Bone marrow (tissue), 2 donors: ENCODE measurements around the gene TRPV4.

Experiments used
- DNase-seq, 2 donors: peaks; one replicate each; lab custom pipeline; 2025; lab: John Stamatoyannopoulos, UW

TRPV4 gene

DNA sequence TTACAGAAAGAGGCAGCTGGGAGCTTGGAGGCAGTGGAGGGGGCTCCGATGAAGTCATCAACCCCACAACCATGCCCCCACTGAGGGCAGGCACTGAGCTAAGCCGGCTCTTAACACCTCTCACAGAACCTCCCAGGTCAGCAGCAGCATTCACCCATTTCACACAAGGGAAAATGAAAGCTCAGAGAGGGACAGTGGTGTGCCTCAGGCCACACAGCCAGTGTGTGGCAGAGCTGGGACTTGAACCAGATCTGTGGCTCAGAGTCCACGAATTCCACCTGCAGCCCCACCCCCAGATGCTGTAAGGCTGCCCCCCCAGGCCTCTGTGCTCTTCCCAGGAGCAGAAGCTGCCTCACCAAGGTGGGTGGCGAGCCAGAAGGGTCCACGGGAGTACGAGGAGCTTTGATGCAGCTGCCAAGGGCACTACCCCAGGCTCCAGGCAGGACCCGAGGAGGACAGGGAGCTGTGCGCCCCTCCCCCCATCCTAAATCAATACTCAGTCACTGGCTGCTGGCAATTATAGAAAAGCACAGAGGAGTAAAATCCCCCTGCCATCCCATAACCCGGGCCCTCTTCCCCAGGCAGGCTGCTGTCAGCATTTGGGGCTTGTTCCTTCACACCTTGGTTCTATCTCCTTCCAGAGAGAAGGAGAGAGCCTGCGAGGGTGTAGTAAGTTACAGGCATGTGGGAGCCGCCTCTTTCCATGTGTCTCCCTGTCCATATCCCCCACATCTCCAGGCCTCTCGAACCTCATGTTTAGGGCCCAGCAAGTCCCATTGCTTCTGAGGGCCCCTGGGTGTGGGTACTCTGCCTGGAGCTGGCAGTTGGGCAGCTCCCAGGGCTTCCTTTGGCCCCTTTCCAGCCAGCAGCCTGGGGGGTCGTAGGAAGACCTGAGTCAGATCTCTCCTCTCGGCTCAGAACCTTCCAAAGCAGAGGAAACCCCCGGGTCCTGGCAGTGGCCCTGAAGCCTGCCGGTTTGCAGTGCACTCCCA, 72.0 kb downstream of the TRPV4 start:
- DNase-seq, result no peak

DNA sequence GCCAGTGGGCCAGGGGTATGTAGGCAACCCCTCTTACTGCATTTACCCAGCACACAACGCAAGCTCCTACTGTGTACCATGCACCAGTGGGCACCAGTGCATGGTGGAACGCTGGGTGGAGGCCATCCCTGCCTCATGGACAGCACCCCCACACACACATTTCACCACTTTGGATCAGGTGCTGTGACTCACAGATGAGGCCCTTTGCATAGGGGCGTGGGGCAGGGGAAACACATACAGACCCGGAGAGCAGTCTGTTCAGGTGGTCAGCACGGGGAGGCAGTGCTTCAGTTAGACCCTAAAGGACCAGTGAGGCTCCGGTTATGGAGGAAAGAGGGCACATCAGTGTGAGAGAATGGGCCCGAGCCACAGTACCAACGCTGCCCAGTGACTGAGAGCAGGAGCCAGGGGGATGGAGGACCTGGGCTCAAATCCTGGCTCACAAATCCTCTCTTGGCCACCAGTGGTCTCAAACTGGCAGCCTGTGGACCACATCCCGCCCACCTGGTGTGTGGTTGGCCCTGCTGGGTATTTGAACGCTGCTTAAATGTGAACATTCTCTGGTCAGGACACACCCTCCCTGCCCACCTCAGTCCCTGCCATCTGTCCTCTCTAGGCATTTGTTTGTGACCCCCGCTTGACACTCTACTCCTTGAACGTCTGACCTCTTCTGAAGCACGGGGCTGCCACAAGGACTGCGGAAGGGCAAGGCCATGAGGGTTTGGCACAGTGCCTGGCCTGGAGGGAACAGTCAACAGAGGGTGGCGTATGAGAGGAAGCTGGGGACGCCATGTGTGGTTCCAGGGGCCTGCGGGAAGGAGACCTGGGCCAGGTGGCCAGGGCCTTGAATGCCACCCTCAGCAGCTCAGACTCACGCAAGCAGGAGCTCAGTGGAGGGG, 72.9 kb downstream of the TRPV4 start:
- no peak for DNase-seq

DNA sequence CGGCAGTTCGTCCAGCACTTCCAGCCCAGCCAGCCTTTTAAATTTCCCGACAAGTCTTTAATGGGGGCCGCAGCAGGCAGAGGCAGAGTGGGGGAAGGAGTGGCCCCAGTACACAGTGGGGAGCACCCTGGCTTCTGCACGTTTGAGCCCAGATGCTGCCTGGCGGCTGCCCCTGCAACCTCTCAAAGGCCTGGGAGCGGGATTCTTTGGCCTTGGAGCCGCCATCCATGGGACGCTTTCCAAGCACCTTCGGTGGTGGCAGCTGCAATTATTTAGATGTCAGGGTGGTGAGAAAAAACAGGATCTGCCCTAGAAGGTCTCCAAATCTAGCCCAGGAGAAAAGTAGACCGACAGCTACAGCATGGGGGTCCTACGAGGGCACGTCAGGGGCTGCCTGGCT, 73.6 kb downstream of the TRPV4 start:
- no peak for DNase-seq

DNA sequence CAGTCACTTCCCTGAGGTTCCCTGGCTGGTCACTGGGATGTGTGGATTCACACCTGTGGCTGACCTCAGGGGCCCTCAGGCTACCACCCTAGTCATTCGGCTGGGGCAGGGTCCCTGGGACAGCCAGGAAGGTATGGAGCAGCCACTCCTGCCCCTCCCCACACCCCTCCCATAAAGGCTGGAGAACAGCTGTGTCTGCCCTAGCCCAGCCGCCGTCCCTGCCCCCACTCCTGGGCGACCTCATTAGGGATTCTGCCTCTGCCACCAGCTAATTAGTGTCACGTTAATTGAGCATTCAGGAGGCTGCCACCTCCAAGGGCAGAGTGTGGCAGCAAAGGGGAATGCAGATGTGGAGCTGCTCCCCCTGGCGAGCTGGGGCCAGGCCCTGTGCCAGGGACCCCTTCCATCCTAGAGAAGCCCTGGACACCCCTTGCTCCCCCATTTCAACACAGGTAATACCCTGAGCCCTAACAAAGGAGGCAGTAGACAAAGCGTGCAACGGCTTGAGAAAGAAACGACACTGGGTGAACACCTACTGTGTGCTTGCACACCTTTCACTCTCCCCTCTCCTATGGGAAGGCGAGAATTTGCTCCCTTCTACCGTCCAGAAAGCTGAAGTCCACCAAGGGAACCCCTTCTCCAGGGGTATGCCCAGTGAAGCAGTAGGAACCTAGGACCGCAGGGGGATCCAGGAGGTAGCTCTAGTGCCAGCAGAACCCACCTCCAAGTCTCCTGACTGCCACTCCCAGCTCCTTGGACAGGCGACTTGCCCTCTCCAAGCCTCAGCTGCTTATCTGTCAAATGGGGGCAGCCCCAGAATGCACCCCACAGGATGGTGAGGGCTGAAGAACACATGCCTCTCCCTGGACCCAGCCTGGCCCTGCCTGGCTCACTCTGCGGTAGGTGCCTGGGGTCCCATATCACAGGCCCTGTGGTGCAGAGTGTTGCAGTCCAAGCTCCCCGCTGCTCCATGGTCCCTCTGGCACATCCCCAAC, 74.5 kb downstream of the TRPV4 start:
- no peak for DNase-seq

DNA sequence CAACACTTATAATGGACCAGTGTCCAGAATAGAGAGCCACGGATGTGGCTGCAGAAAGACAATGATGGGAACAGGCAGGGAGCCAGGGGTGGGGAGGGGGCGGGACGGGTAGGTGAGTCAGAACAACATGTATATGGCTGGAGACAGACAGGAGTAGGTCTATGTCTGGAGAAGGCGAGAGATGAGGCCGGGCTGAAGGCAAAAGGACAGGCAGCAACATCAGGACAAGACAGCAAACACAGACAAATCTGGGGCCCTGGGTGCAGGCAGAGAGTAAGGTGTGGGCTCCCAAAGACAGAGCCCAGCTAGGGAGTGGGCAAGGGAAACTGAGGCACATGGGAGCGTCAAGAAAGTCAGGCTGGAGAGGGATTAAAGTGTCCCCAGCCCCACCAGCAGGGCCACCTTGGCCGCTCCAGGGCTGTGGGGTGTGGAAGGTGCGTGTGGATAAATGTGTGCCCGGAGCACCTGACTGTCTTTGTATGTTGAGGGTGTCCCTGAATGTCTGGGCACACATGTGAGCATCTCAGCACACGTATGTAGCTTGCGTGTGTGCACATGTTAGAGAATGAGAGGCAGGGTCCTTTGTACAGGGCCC, 75.4 kb downstream of the TRPV4 start:
- no peak for DNase-seq

DNA sequence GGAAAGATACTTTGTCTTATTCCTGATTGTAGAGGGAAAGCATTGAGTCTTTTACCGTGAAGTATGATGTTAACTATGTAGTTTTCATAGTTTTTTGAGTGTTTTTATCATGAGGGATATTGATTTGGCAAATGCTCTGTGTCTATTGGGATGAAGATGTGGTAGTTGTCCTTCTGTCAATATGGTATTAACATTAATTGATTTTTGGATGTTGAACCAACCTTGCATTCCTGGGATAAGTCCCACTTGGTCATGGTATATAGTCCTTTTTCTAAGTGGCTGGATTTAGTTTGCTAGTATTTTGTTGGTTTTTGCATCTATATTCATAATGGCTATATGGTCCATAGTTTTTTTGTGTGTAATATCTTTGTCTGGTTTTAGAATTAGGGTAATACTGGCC, 76.7 kb downstream of the TRPV4 start:
- DNase-seq, result no peak

DNA sequence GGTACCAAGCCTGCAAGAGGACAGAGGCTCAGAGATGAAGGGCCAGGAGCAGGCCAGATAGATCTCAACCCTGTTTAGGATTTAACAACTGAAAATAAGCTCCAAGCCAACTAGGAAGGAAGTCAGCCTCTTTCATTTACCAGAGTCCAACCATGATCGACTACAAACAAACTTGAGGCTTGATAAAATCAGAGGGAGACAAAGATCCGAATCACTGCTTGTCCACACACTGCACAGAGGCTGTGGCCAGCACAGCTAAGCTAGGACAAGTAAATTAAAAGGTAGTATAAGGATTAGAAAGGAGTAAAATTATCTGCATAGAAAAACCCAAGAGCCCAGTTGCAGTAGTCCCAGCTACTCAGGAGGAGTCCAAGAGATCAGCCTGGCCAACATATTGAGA, 79.2 kb downstream of the TRPV4 start:
- no peak for DNase-seq

DNA sequence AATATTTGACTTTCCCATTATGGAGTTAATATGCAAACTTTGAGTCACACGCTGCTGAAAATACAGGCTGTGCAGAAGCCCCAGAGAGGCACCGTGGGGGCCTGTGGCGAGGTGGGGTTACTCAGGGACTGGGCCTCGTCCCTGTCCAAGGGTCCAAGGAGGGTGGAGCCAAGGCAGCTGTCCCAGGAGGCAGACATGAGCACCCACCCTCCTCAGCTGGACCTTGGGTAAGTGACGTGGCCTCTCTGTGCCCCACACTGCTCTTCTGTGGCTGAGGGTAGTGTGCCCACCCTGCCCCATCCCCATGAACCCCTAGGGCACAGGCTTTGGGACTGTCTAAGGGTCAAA, 80.2 kb downstream of the TRPV4 start:
- no peak for DNase-seq

DNA sequence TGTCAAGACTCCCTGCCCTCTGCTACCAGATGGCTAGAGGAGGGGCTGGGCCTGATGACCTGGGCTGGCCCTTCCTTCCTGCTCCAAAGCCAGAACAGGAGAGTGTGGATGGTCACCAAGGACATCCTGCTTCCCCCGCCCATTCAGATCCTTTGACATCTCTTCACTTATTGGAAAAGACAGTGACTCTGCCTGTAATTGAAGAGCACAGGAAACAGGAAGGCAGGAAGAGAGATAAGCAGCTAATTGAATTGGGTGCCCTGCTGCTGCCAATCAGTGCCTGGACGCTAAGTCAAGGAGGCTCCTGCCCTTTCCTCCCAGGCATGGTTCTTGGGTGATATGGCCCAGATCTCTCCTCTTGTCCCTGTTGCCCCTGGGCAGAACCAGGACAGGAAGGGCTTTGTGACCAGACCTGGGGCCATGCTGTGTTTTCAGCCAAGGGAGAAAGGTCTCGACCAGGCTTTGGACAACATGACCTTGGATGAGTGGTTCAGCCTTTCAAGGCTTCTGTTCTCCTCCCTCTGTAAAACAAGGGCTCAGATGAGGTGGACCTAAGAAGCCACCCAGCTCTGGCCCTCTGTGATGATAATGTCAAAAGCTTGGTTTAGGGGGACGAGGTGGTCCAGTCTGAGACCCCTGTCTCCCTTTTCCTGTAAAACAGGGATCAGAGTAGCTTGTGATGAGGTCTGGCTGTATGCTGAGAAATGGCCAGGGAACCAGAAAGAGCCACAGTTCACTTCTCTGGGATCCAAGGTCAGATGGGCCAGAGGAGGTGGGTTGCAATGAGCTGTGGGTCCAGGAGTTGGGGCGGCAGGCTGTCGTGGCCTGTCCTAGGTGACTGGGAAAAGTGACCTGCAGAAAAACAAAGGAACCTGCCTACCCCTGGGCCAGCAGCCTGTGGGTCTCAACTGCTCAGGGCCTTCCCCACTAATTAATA, 80.8 kb downstream of the TRPV4 start:
- DNase-seq, result no peak

DNA sequence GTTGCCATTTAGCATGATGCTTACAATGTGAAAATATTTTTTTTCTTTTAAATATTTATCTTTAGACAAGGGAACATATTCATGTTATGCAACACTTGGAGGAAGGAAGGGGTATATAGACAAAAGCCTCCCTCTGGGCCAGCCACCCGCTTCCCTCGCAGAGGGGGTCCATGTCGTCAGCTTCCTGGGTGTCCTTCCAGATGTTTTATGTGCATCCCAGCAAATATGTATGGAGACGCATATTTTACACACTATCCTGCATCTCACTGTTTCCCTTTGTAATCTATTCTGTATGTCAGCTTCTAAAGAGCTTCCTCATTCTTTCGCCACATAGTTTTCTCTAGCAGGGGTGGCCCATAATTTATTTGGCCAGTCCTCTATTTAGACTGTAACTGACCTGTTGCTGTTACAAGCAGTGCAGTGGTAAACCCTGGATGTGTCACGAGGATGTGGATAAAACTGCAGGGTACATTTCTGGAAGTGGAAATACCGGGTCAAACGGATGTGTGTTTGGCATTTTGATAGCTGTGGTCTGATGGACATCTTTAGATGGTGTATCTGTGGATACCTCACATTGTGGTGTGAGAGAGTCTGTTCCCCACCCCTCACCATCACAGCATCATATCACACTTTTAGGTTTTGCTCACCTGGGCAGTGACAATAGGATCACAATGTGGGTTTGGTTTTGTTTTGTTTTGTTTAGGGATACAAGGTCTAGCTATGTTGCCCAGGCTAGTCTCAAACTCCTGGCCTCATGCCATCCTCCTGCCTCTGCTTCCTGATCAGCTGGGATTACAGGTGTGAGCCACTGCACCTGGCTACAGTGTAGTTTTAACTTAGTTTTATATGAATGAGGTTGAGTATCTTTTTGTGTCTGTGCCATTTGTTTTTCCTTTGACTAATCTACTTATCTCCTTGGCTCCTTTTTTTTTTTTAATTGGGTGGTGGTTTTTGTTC, 87.9 kb downstream of the TRPV4 start:
- no peak for DNase-seq

DNA sequence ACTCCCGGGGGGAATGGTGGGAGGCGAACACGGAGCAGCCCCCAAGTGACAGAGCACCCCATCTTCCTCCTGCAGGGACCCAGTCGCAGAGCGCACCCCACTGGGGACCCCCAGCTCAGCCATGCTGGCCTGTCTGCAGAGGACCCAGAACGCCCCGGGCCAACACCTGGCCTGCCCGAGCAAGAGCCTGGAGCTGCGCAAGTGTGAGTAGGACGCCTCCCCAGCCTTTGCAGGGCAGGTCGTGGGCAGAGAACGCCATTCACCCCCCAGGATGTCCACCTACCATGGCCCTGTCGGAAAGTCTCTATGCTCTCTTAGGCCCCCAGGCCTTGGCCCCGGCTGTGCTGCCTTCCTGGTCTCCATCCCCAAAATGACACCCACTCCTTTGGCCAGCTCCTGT, 89.2 kb downstream of the TRPV4 start:
- no peak for DNase-seq

DNA sequence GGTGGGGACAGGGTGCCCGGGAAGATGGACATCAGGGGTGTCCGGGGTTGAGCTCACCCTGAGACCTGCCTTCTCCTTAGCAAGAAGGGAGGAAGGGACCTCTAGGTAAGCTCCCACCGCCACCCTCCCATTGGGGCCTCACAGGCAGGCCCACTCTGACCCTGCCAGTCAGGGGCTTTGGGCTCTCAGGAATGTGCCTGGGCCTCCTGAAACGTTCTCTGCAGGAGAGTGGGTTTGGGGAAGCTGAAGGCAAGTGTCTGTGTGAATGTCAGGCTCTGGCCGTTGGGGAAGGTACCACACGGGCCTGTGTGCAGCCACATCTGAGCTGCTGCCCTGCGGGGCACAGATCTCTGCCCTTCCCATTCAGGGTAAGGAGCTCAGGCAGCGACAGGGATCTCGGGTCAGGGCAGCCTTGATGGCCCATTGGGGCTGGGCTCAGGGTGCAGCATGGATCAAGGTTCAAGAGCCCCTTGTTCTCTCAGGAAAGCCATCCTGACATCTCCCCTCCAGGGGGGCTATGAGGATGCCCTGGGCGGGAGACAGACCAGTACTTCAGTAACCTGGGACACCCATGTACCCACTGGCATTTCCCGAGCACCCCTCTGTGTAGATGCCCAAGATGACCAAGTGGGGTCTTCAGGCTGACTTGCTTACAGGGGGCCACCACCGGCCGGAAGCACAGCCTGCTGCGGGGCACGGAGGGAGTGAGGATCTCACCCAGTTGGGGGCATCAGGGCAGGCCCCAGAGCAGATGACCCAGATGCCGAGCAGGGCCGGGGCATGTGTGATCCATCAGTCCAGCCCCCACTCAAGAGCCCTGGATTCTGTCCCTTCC, 89.9 kb downstream of the TRPV4 start:
- no peak for DNase-seq

DNA sequence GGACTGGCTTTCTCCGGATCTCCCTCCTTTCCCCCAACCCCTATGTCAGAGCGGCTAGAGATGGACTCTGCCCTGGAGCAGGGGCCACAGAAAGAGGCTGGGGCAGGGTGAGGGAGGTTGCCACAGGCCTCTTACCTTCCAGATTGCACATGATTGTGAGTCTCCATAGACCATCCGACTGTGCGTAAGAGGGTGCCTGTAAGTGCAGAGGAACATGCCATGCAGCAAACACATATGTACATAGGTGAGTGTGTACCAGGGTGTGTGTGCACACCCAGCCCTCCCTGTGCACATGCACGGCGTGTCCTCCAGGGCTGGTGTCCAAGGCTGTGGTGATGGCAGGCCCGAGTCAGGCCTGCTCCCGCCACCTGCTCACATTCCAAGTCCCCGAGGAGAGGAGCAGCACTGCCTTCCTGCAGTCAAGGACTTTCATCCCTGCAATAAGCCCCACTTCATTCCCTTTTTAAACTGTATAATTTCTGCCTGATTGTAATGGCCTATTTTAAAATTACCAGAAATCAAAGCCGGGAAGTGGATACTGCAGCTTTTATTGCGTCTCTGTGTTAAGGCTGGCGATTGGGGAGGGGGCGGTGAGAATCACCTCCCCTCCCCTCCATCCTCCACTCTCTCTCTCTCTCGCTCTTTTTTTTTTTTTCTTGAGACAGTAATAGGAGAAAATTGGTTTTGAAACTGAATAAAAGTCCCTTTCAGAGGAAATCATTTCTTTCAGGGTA, 91.1 kb downstream of the TRPV4 start:
- DNase-seq, result no peak

DNA sequence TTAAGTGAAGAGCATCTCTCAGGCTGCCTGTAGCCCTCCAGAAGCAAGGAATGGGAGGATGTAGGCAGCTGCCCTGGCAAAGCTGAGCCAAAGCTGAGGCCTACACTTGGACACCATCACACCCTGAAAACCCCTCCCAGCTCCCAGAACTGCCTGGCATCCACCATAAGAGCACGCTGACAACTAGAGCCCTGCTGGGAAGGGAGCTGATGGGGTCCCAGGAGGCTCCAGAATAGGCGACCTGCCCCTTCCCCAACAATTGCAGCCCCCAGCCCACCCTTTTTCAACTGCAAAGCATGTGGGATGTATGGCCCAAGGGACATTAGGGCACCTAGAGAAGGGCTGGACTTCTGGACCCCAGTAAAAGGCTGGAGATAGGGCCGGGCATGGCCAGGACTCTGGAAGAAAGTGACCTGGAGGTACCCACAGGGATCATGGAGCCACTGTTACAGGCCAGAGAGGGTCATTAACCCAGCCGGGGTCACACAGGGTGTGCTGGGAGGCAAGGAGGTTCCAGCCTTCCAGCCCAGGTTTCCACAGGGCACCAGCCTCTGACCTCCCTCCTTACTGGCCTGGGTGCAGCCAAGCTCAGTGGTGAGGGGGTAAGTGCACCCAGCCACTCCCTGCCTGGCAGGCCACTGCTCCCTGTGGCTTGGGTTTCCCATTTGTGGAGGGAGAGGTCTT, 91.8 kb downstream of the TRPV4 start:
- DNase-seq, result no peak

DNA sequence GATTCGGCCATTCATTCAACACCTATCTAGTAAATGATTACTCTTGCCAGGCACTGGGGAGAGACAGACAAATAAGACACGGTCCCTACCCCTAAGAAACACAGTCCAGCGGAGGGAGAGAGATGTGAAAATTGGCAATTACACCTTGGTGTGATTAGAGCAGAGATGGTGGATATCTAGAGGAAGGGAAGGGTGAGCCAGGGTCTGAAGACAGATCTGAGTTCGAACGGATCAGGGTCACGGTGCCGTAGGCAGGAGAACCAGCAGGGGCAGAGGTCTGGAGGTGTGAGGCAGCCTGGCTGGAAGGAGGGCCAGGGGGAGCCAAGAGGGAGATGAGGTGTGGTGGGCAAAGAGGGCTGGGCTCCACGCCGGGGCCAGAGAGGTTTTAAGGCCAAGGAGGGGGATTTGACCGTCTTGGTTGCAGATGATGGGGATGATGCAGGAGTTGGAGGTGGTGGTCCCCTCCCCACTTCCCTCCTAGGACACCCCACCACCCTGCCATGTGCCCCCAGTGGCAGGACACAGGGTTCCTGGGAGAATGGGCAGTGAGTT, 92.4 kb downstream of the TRPV4 start:
- no peak for DNase-seq
